RPMI7951 (cell line): ENCODE measurements around the gene KIF24. TPM values are rescaled to one million over a fixed set of nuclear protein-coding genes. Genes with fewer than 3 reads are reported as not detected.
"Not testable (repeated sequence)": the region's sequence is repeated elsewhere in the genome, so short reads cannot be mapped to it uniquely, and the experiment has no call there.

ENCODE experiments used
- DNase-seq: peaks from one replicate; pipeline ENCODE4 v3.0.0-alpha.2; 2012; ENCODE audit warnings: low read depth
- total RNA-seq: library from RNA; depleted of rRNA; stranded (reverse); fragments of >200 nt; shearing (Covaris generic); gene quantifications from 2 replicates; pipeline ENCODE4 v1.2.3, GENCODE V29; 2014; rRNA removed

The KIF24 gene
- 6.9 and 7.1 TPM in 2 replicates for total RNA-seq

GRCh38 chr9:34328987-34329832 is at the start of gene KIF24, which contains the start of gene NUDT2:
Gene KIF24, minus strand, starts transcription at chr9:34329268. Its CDS starts 17,922 bp downstream, at chr9:34311346.
Gene NUDT2, plus strand, starts transcription at chr9:34329569. Its CDS starts 9,471 bp downstream, at chr9:34339040.
- peak; percentile 100 for DNase-seq

- DNase-seq = no peak
Measured at GRCh38 chr9:34378376-34379060, 49.5 kb upstream of the KIF24 start.

- no peak for DNase-seq
Measured at GRCh38 chr9:34377404-34377746, 48.3 kb upstream of the KIF24 start.

GRCh38 chr9:34376596-34377403 is 47.7 kb upstream of the KIF24 start, which contains the start of gene MYORG:
Gene MYORG, minus strand, starts transcription at chr9:34376898. Its CDS starts 3,955 bp downstream, at chr9:34372943.
- peak; percentile 93 for DNase-seq

- peak; percentile 49 for DNase-seq
Measured at GRCh38 chr9:34375901-34376595, 47.0 kb upstream of the KIF24 start.

- no peak for DNase-seq
Measured at GRCh38 chr9:34374905-34375552, 46.0 kb upstream of the KIF24 start.

GRCh38 chr9:34374339-34374738 is 45.3 kb upstream of the KIF24 start:
- DNase-seq = no peak

- no peak for DNase-seq
Measured at GRCh38 chr9:34373749-34374148, 44.7 kb upstream of the KIF24 start.

- DNase-seq = no peak
Measured at GRCh38 chr9:34372467-34373011, 43.5 kb upstream of the KIF24 start.

GRCh38 chr9:34371886-34372466 is 42.9 kb upstream of the KIF24 start:
- DNase-seq = no peak

GRCh38 chr9:34370970-34371880 is 42.2 kb upstream of the KIF24 start:
- DNase-seq = no peak

GRCh38 chr9:34370335-34370969 is 41.4 kb upstream of the KIF24 start:
- DNase-seq = no peak

GRCh38 chr9:34369636-34370035 is 40.6 kb upstream of the KIF24 start:
- no peak for DNase-seq

GRCh38 chr9:34368796-34369195 is 39.7 kb upstream of the KIF24 start:
- DNase-seq = not testable (repeated sequence)

- not testable (repeated sequence) for DNase-seq
Measured at GRCh38 chr9:34367751-34368410, 38.8 kb upstream of the KIF24 start.

- no peak for DNase-seq
Measured at GRCh38 chr9:34366365-34366764, 37.3 kb upstream of the KIF24 start.

GRCh38 chr9:34365282-34365681 is 36.2 kb upstream of the KIF24 start:
- DNase-seq = no peak
